Mesendoderm (in vitro differentiated cells): ENCODE data around the gene PTGDS.

Experiments
- DNase-seq: peaks from one replicate; pipeline ENCODE4 v3.0.0; 2013
- H2AK5ac ChIP-seq: 2 replicates; pipeline ENCODE4 v1.6.1; 2013; ENCODE audit warnings: low read length, inconsistent platforms
- H2BK120ac ChIP-seq: 2 replicates; pipeline ENCODE4 v1.6.1; 2013; ENCODE audit warnings: low read depth, mild to moderate bottlenecking, low read length, moderate library complexity, mixed read lengths
- H2BK15ac ChIP-seq: replicated peaks from 2 replicates; pipeline ENCODE4 v1.6.1; 2013; ENCODE audit warnings: low read depth, mild to moderate bottlenecking, moderate library complexity
- H2BK5ac ChIP-seq: 2 replicates; pipeline ENCODE4 v1.6.1; 2013; ENCODE audit warnings: low read length, inconsistent platforms
- H3K18ac ChIP-seq: 2 replicates; pipeline ENCODE4 v1.6.1; 2013; ENCODE audit warnings: mild to moderate bottlenecking, low read length, mixed read lengths
- H3K23ac ChIP-seq: one replicate; pipeline ENCODE4 v1.6.1; 2013; ENCODE audit warnings: low read length
- H3K27ac ChIP-seq: 2 replicates; pipeline ENCODE4 v1.5.1; 2013; ENCODE audit warnings: low read depth, mild to moderate bottlenecking, inconsistent platforms, low read length, moderate library complexity
- H3K27me3 ChIP-seq: 2 replicates; pipeline ENCODE4 v1.6.1; 2013; ENCODE audit warnings: low read length, control low read depth, mild to moderate bottlenecking, inconsistent platforms; ENCODE audit not compliant: insufficient read depth, poor library complexity
- H3K36me3 ChIP-seq: 2 replicates; pipeline ENCODE4 v1.6.1; 2013; ENCODE audit warnings: low read length, inconsistent platforms; ENCODE audit not compliant: control insufficient read depth, insufficient read depth
- H3K4ac ChIP-seq: one replicate; pipeline ENCODE4 v1.6.1; 2013; ENCODE audit warnings: low read depth, mild to moderate bottlenecking, low read length, moderate library complexity
- H3K4me1 ChIP-seq: 2 replicates; pipeline ENCODE4 v1.6.1; 2013; ENCODE audit warnings: low read depth, low read length, inconsistent platforms; ENCODE audit not compliant: control insufficient read depth
- H3K4me2 ChIP-seq: 2 replicates; pipeline ENCODE4 v1.6.1; 2013; ENCODE audit warnings: low read length
- H3K4me3 ChIP-seq: 2 replicates; pipeline ENCODE4 v1.5.1; 2013; ENCODE audit warnings: mild to moderate bottlenecking, low read length
- H3K56ac ChIP-seq: one replicate; pipeline ENCODE4 v1.6.1; 2013; ENCODE audit warnings: low read length
- H3K79me1 ChIP-seq: 2 replicates; pipeline ENCODE4 v1.6.1; 2013; ENCODE audit warnings: low read length, inconsistent platforms
- H3K79me2 ChIP-seq: 2 replicates; pipeline ENCODE4 v1.6.1; 2013; ENCODE audit warnings: mild to moderate bottlenecking, low read length; ENCODE audit not compliant: control insufficient read depth, insufficient read depth
- H3K9ac ChIP-seq: 2 replicates; pipeline ENCODE4 v1.6.1; 2013; ENCODE audit warnings: low read length, inconsistent platforms
- H4K5ac ChIP-seq: one replicate; pipeline ENCODE4 v1.6.1; 2013; ENCODE audit warnings: low read length
- H4K8ac ChIP-seq: one replicate; pipeline ENCODE4 v1.6.1; 2013; ENCODE audit warnings: low read depth, mild to moderate bottlenecking, control low read depth, low read length, moderate library complexity
- WGBS: extraction: QIAGEN DNeasy Blood & Tissue Kit; methylation state at CpG from one replicate; pipeline ENCODE4 v1.1.7; 2013; ENCODE audit warnings: low lambda C conversion rate, missing lambda C conversion rate; ENCODE audit not compliant: insufficient coverage; ENCODE audit errors: extremely low coverage; 5-methylcytosine and 5-hydroxymethylcytosine counted together

Gene PTGDS

GRCh38 chr9:136965771-136966484 is 11.4 kb upstream of the PTGDS start:
- Histone ChIP-seq H3K4me3 (no peak overlapping the region), H3K79me2 (no peaks in the 10 kb centered on the region), H3K36me3 (no peaks in the 10 kb centered on the region), H2AK5ac (no peak overlapping the region), H3K18ac (no peak overlapping the region), H4K5ac (no peak overlapping the region), H3K4ac (no peak overlapping the region), H2BK120ac (no peak overlapping the region), H2BK15ac (no peak overlapping the region), H3K23ac (no peak overlapping the region), H3K4me2 (no peak overlapping the region), H3K9ac (no peak overlapping the region), H3K79me1 (no peaks in the 10 kb centered on the region), H3K27me3 (no peaks in the 10 kb centered on the region), H3K56ac (peak overlapping the region; percentile 30), H2BK5ac (no peak overlapping the region), H3K27ac (no peak overlapping the region), H4K8ac (no peak overlapping the region), H3K4me1 (peaks cover 2% of the 10 kb centered on the region)
- peak; percentile 34 for DNase-seq
- WGBS: no CpG with 5 or more reads among the region's 23 CpGs

- no peak overlapping the region for H3K27ac ChIP-seq
- no peak overlapping the region for H4K5ac ChIP-seq
- H3K79me2 ChIP-seq: no peaks in the 10 kb centered on the region
- no peak overlapping the region for H3K9ac ChIP-seq
- no peak overlapping the region for H2BK15ac ChIP-seq
- H3K36me3 ChIP-seq: no peaks in the 10 kb centered on the region
- H3K27me3 ChIP-seq: no peaks in the 10 kb centered on the region
- no peak overlapping the region for H3K4me2 ChIP-seq
- no peak overlapping the region for H3K4me3 ChIP-seq
- H3K23ac ChIP-seq: no peak overlapping the region
- H3K4me1 ChIP-seq: peaks cover 2% of the 10 kb centered on the region
- H3K18ac ChIP-seq: no peak overlapping the region
- H3K56ac ChIP-seq: no peak overlapping the region
- no peak overlapping the region for H3K4ac ChIP-seq
- no peak overlapping the region for H2BK5ac ChIP-seq
- no CpG with 5 or more reads among the region's 17 CpGs for WGBS
- H2BK120ac ChIP-seq: no peak overlapping the region
- H4K8ac ChIP-seq: no peak overlapping the region
- no peak for DNase-seq
- H3K79me1 ChIP-seq: no peaks in the 10 kb centered on the region
- H2AK5ac ChIP-seq: no peak overlapping the region
These were observed 8.8 kb upstream of the PTGDS start for GRCh38 chr9:136968333-136969127.

- H3K9ac ChIP-seq: no peak overlapping the region
- no peaks in the 10 kb centered on the region for H3K36me3 ChIP-seq
- H3K4me3 ChIP-seq: no peak overlapping the region
- H2AK5ac ChIP-seq: no peak overlapping the region
- H2BK5ac ChIP-seq: no peak overlapping the region
- no peak overlapping the region for H3K4me2 ChIP-seq
- no peak overlapping the region for H3K27ac ChIP-seq
- H3K79me2 ChIP-seq: no peaks in the 10 kb centered on the region
- H3K23ac ChIP-seq: no peak overlapping the region
- DNase-seq: no peak
- H3K18ac ChIP-seq: no peak overlapping the region
- H3K79me1 ChIP-seq: no peaks in the 10 kb centered on the region
- no peak overlapping the region for H2BK15ac ChIP-seq
- no CpG with 5 or more reads among the region's 17 CpGs for WGBS
- H3K4ac ChIP-seq: no peak overlapping the region
- no peak overlapping the region for H4K8ac ChIP-seq
- no peak overlapping the region for H2BK120ac ChIP-seq
- H3K27me3 ChIP-seq: no peaks in the 10 kb centered on the region
- H3K56ac ChIP-seq: no peak overlapping the region
- no peak overlapping the region for H4K5ac ChIP-seq
- H3K4me1 ChIP-seq: peaks cover 2% of the 10 kb centered on the region
These were observed 8.2 kb upstream of the PTGDS start for GRCh38 chr9:136969150-136969549.

GRCh38 chr9:136969774-136970173 is 7.5 kb upstream of the PTGDS start:
- no peak overlapping the region for H3K9ac ChIP-seq
- no peaks in the 10 kb centered on the region for H3K36me3 ChIP-seq
- no peak overlapping the region for H3K4me3 ChIP-seq
- no peak overlapping the region for H3K18ac ChIP-seq
- DNase-seq: no peak
- H3K79me2 ChIP-seq: no peaks in the 10 kb centered on the region
- no peak overlapping the region for H3K4me2 ChIP-seq
- no peak overlapping the region for H3K23ac ChIP-seq
- no peak overlapping the region for H2BK5ac ChIP-seq
- no CpG with 5 or more reads among the region's 5 CpGs for WGBS
- H4K5ac ChIP-seq: no peak overlapping the region
- no peak overlapping the region for H3K27ac ChIP-seq
- H2AK5ac ChIP-seq: no peak overlapping the region
- no peak overlapping the region for H2BK120ac ChIP-seq
- no peaks in the 10 kb centered on the region for H3K79me1 ChIP-seq
- H3K27me3 ChIP-seq: no peaks in the 10 kb centered on the region
- H2BK15ac ChIP-seq: no peak overlapping the region
- H3K4ac ChIP-seq: no peak overlapping the region
- H3K4me1 ChIP-seq: peaks cover 2% of the 10 kb centered on the region
- no peak overlapping the region for H3K56ac ChIP-seq
- H4K8ac ChIP-seq: no peak overlapping the region

- no peak overlapping the region for H4K5ac ChIP-seq
- H3K4me1 ChIP-seq: peaks cover 2% of the 10 kb centered on the region
- no peak overlapping the region for H2BK5ac ChIP-seq
- H2BK120ac ChIP-seq: no peak overlapping the region
- WGBS: no CpG with 5 or more reads among the region's 11 CpGs
- H3K4ac ChIP-seq: no peak overlapping the region
- no peak overlapping the region for H2AK5ac ChIP-seq
- H4K8ac ChIP-seq: no peak overlapping the region
- H3K79me2 ChIP-seq: no peaks in the 10 kb centered on the region
- H3K18ac ChIP-seq: no peak overlapping the region
- H3K23ac ChIP-seq: no peak overlapping the region
- no peak for DNase-seq
- no peaks in the 10 kb centered on the region for H3K79me1 ChIP-seq
- no peak overlapping the region for H3K27ac ChIP-seq
- H3K9ac ChIP-seq: no peak overlapping the region
- no peak overlapping the region for H3K4me2 ChIP-seq
- no peak overlapping the region for H2BK15ac ChIP-seq
- H3K4me3 ChIP-seq: no peak overlapping the region
- H3K36me3 ChIP-seq: no peaks in the 10 kb centered on the region
- no peaks in the 10 kb centered on the region for H3K27me3 ChIP-seq
- H3K56ac ChIP-seq: no peak overlapping the region
These were observed 6.9 kb upstream of the PTGDS start for GRCh38 chr9:136970361-136970760.
